ENCODE results near the gene LDLRAD3. TPM values are rescaled to one million over a fixed set of nuclear protein-coding genes. Genes with fewer than 3 reads are reported as not detected.

Gene LDLRAD3
- polyA plus RNA-seq, 3 donors from 2014 or later = 0.84 TPM; not detected in 2

DNA sequence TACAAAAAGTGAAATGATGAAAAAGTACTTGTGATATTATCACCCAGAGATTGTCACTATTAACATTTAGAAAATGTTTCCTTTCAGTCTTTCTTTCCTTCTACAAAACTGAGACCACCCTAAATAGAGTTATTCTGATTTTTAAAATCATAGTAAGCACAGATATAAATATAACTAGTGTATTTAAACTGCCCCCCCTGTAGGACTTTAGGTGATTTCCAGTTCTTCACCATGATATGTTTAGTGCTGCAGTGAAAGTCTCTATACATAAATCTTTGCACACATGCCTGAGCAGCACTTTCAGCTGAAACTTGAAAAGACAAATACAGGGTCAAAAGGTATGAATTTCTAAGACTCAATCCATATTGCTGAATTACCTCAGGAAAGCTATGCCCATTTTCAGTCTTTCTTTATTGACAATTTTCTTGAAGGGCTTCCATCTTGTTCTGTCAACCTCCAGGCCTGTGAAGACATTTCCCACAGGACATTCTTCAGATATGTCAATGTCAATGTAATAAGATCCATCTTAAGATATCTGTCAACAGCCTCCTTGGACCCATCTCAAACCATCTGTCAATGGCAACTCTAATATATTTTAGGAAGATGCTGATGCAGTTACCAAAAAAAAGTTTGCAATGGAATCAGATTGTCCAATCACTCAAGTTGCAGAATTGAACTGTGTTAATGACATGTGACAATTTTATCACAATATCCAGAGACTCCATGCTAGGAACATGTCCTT is 30.8 kb upstream of the LDLRAD3 start:
- no peak for DNase-seq
- H3K4me3 Mint-ChIP-seq = no peak overlapping the region
- H3K4me1 Mint-ChIP-seq = peaks cover 0 to 5% of the 10 kb centered on the region in 2 donors
- no peaks in the 10 kb centered on the region for H3K36me3 Mint-ChIP-seq
- peaks cover 0 to 4% (median 2%) of the 10 kb centered on the region in 3 donors for H3K27me3 Mint-ChIP-seq (ENCODE audit: low read depth in 3 of 3)
- peaks cover 0 to 2% (median 0%) of the 10 kb centered on the region in 6 donors for H3K9me3 Mint-ChIP-seq
- H3K27ac Mint-ChIP-seq = no peak overlapping the region

DNA sequence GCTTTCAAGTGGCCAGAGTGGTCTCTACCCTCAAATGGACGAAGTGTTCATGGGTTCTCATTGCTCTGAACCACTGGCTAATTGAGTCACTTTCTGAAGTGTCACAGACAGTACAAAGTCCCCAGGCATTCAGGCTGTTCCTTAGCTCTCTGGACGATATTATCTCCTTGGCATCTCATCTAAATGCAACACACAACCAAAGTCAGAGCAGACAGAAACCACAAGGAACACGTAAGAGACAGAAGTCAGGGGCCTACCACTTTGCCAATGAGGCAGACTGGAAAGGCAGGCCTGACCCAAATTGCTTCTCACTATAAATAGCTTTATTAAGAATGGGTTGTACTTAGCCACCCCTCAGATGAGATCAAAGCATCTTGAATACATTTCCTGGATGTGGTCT is 29.0 kb upstream of the LDLRAD3 start:
- Mint-ChIP-seq H3K4me3 (no peak overlapping the region), H3K9me3 (peaks cover 0 to 4% (median 0%) of the 10 kb centered on the region in 6 donors), H3K27me3 (ENCODE audit: low read depth in 3 of 3) (peaks cover 0 to 5% (median 3%) of the 10 kb centered on the region in 3 donors), H3K36me3 (no peaks in the 10 kb centered on the region), H3K27ac (no peak overlapping the region), H3K4me1 (peaks cover 0 to 5% of the 10 kb centered on the region in 2 donors)
- no peak for DNase-seq

DNA sequence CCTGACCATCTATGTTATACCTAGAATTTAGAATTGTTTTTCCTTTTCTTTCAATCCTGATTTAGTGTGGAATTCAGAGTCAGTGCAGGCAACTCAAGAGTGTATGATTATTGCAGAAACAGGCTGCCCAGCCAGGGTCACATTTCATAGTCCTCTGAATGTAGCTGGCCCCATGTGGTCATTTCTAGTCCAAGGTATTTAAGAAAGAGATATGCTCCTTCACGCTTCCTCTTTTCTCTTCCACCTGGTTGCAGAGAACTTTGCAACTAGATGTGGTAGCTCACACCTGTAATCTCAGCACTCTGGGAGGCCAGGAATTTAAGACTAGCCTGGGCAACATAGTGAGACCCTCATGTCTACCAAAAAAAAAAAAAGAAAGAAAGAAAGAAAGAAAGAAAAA is 27.6 kb upstream of the LDLRAD3 start:
- H3K36me3 Mint-ChIP-seq = no peaks in the 10 kb centered on the region
- H3K27me3 Mint-ChIP-seq (ENCODE audit: low read depth in 3 of 3) = peaks cover 0 to 6% (median 2%) of the 10 kb centered on the region in 3 donors
- H3K4me3 Mint-ChIP-seq = no peak overlapping the region

DNA sequence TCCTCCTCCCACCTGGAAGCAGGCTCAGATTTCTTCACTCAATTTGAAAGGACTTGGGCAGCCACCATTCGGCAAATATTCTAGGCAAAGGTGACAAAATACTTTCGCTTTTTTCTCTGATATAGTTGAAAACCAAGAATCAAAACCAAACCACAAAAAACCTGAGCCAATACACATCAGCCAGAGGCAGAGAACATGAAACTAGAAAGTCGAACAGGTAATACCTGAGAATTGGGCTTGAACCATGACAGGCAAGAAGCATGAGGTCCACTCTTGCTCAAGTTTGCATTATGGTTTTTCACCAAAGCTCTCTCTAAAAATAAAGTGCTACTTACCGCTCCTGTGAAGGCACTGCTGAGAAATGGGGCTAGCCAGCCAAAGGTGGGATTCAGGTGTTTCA is 26.2 kb upstream of the LDLRAD3 start:
- Mint-ChIP-seq H3K27me3 (ENCODE audit: low read depth in 3 of 3) (peaks cover 0 to 8% (median 2%) of the 10 kb centered on the region in 3 donors), H3K4me1 (peaks cover 0 to 5% of the 10 kb centered on the region in 2 donors), H3K9me3 (peaks cover 0 to 4% (median 0%) of the 10 kb centered on the region in 6 donors), H3K27ac (no peak overlapping the region), H3K4me3 (no peak overlapping the region), H3K36me3 (no peaks in the 10 kb centered on the region)
- no peak for DNase-seq

More for the DNA sequence above, 27.6 kb upstream of the LDLRAD3 start:
- no peak overlapping the region for H3K27ac Mint-ChIP-seq
- H3K9me3 Mint-ChIP-seq = peaks cover 0 to 4% (median 0%) of the 10 kb centered on the region in 6 donors
- no peak for DNase-seq
- peaks cover 0 to 5% of the 10 kb centered on the region in 2 donors for H3K4me1 Mint-ChIP-seq

DNA sequence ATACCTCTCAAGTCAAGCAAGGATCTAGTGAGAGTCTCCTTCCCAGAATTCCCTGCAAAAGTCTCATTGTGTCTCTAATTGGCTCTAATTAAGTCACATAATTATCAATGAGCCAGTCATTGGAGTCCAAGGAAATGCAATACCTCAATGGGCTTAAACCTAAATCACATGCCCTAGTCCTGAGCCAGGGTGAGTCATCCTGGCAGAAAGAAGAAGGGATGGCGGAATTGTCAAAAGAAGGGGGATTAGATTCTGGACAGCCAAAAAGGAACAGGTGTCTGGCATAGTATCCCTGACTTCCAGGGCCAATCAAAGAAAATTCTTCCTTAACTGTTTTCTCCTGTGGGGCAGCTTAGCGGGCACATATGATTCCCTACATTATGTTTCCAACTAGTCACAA is 25.1 kb upstream of the LDLRAD3 start:
- Mint-ChIP-seq H3K36me3 (no peaks in the 10 kb centered on the region), H3K4me3 (no peak overlapping the region), H3K27me3 (ENCODE audit: low read depth in 3 of 3) (peaks cover 0 to 8% (median 2%) of the 10 kb centered on the region in 3 donors), H3K27ac (no peak overlapping the region), H3K9me3 (peaks cover 0 to 4% (median 0%) of the 10 kb centered on the region in 6 donors), H3K4me1 (peaks cover 0 to 5% of the 10 kb centered on the region in 2 donors)
- no peak for DNase-seq

DNA sequence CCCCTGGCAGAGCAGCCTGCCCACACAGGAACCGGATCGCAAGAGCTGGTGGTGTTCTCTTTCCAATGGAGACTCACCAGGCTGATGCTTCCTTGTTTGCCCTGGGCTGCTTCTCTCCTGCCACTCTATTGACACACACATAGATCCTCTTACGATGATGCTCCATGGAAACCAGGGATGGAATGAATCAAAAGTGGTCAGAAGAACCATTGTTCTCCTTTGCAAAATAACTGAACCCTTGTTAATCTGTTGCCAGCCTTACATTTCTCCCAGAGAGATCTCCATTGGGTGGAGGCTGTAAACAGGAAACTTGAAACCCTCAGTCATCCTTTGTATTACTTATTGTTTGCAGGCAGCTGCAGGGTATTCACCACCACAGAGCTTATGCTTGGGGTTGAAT is 24.6 kb upstream of the LDLRAD3 start:
- no peak for DNase-seq
- Mint-ChIP-seq H3K36me3 (no peaks in the 10 kb centered on the region), H3K4me3 (no peak overlapping the region), H3K27ac (no peak overlapping the region), H3K4me1 (peaks cover 0 to 5% of the 10 kb centered on the region in 2 donors), H3K9me3 (peaks cover 0 to 4% (median 0%) of the 10 kb centered on the region in 6 donors), H3K27me3 (ENCODE audit: low read depth in 3 of 3) (peaks cover 0 to 8% (median 2%) of the 10 kb centered on the region in 3 donors)

DNA sequence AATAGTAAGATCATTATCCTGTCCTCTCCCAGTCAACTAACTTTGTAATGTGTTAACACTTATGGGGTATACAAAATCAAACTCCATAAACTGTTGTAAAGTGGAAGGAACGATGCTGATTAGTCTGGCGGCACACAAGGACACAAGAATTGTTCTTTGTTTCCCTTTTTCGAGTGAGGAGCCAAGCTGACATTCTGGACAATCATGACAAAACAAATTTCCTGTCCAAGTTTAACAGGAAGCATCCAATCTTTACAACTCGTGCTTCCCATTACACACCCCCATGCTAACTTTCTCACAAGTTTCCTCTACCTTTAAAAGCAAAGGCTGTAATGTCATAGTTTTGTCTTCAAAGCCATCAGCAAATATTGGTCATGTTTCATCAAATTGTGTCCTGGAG is 20.4 kb upstream of the LDLRAD3 start:
- H3K9me3 Mint-ChIP-seq = peaks cover 0 to 2% (median 0%) of the 10 kb centered on the region in 6 donors
- no peaks in the 10 kb centered on the region for H3K4me1 Mint-ChIP-seq
- H3K27me3 Mint-ChIP-seq (ENCODE audit: low read depth in 3 of 3) = peaks cover 2 to 8% (median 6%) of the 10 kb centered on the region in 3 donors

DNA sequence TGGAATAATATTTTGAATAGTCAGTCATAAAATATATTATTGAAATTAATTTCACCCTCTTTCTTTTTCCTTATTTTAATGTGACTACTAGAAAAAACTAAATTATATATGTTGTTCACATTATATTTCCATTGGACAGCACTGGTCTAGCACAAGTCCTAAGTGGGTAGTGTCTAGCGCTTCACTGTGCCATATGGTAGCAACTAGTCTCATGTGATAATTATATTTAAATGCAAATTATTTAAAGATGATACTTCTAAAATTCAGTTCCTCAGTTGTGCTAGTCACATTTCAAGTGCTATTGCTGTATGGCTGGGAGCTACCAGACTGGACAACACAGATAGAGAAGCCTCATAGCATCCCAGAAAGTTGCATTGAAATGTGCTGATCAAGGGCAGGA is 19.1 kb upstream of the LDLRAD3 start:
- Mint-ChIP-seq H3K4me3 (no peak overlapping the region), H3K27me3 (ENCODE audit: low read depth in 3 of 3) (peaks cover 0 to 10% (median 6%) of the 10 kb centered on the region in 3 donors), H3K4me1 (no peaks in the 10 kb centered on the region), H3K36me3 (no peaks in the 10 kb centered on the region), H3K9me3 (no peaks in the 10 kb centered on the region), H3K27ac (no peak overlapping the region)
- no peak for DNase-seq

More for the DNA sequence above, 20.4 kb upstream of the LDLRAD3 start:
- H3K36me3 Mint-ChIP-seq = no peaks in the 10 kb centered on the region
- no peak for DNase-seq
- no peak overlapping the region for H3K27ac Mint-ChIP-seq
- H3K4me3 Mint-ChIP-seq = no peak overlapping the region

DNA sequence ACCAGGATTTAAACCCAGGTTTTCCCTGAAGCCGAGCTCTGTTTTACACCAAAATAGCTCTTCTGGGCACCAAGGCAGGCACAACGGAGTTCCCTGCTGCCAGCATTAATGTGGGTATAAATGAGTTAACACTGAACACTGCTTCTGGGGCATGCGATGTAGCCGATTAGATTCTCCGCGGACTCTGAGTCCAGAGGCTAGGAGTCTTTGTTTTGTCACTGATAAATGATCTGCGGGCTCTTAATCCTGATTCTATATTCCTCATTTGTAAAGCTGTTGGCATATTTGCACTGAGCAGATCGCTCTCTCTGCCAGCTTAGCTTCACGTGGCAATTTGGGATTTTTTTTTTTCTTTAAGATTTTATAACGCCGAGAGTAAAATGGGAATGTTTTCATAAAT is 16.8 kb upstream of the LDLRAD3 start:
- no peaks in the 10 kb centered on the region for H3K4me1 Mint-ChIP-seq
- no peak for DNase-seq
- no peak overlapping the region for H3K27ac Mint-ChIP-seq
- H3K36me3 Mint-ChIP-seq = no peaks in the 10 kb centered on the region
- H3K27me3 Mint-ChIP-seq (ENCODE audit: low read depth in 3 of 3) = peaks cover 4 to 9% (median 6%) of the 10 kb centered on the region in 3 donors
- H3K4me3 Mint-ChIP-seq = no peak overlapping the region
- H3K9me3 Mint-ChIP-seq = no peaks in the 10 kb centered on the region

DNA sequence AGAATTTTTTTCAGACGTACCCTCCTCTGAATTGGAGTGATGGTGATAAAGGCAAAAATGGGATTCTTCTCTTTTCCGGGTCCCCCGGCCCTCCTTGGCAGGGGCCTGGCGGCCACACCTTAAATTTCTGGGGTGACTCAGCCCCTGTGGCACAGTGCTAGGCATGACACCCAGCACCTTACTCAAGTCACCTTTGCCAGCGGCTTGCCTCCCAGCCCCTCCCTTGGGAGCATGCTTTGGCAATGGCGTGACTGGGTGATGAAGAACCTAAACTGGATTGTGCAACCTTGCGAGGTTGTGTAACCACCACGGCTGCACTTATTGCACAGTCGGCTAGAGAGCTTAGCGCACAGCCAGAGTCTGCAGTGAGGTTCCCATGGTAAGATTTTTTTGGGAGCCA is 16.2 kb upstream of the LDLRAD3 start:
- no peak for DNase-seq
- H3K4me3 Mint-ChIP-seq = no peak overlapping the region
- no peaks in the 10 kb centered on the region for H3K4me1 Mint-ChIP-seq
- H3K27me3 Mint-ChIP-seq (ENCODE audit: low read depth in 3 of 3) = peaks cover 4 to 8% (median 6%) of the 10 kb centered on the region in 3 donors
- H3K9me3 Mint-ChIP-seq = no peaks in the 10 kb centered on the region
- no peaks in the 10 kb centered on the region for H3K36me3 Mint-ChIP-seq
- H3K27ac Mint-ChIP-seq = no peak overlapping the region

DNA sequence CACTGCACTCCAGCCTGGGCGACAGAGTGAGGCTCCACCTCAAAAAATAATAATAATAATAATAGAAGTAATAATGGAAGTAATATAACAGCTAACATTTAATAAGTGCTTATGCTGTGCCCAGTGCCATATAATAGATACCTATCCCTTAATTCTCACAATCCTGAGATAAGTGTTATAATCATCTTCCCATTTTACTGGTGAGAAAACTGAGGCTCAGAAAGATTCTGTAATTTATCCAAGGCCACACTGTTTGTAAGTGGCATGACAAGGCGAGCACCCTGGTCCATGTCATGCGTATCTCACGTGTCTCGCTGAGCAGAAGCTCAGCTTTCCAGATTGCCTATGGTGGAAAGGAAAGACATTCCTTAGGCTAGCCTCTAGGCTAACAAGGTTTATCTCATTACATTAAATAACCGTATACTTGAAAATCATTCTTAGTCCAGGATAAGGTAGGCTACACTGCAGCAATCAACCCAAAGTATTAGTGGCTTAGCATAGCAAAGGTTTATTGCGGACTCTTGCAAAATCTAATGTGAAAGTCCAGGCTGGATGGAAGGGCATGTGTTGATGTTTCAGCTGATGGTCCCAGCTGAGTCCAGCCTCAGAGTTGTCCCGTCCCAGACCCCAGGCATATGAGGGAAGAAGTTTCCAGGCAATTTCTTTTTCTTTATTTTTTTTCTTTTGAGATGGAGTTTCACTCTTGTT is 15.0 kb upstream of the LDLRAD3 start:
- Mint-ChIP-seq H3K27ac (no peak overlapping the region), H3K4me1 (no peaks in the 10 kb centered on the region), H3K27me3 (ENCODE audit: low read depth in 3 of 3) (peaks cover 4 to 8% (median 6%) of the 10 kb centered on the region in 3 donors), H3K9me3 (no peaks in the 10 kb centered on the region), H3K4me3 (no peak overlapping the region), H3K36me3 (no peaks in the 10 kb centered on the region)
- DNase-seq = no peak

DNA sequence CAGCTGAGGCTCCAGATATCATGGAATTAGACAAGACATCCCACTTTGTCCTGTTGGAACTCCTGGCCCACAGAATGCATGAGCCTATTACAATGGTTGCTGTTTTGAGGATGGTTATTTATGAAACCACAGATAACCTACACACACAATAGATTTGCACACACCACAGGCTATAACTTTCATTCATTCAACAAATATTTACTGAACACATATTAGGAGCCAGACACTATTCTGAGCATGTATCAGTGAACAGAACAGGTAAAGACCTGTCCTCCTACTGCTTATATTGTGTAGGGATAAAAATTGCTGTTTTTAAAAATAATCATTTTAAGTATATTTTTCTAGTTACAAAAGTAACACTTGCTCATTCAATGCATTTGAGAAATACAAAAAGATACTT is 13.4 kb upstream of the LDLRAD3 start:
- Mint-ChIP-seq H3K4me3 (no peak overlapping the region), H3K27me3 (ENCODE audit: low read depth in 3 of 3) (peaks cover 6 to 8% (median 6%) of the 10 kb centered on the region in 3 donors), H3K4me1 (no peaks in the 10 kb centered on the region), H3K36me3 (no peaks in the 10 kb centered on the region), H3K9me3 (no peaks in the 10 kb centered on the region), H3K27ac (no peak overlapping the region)
- no peak for DNase-seq

DNA sequence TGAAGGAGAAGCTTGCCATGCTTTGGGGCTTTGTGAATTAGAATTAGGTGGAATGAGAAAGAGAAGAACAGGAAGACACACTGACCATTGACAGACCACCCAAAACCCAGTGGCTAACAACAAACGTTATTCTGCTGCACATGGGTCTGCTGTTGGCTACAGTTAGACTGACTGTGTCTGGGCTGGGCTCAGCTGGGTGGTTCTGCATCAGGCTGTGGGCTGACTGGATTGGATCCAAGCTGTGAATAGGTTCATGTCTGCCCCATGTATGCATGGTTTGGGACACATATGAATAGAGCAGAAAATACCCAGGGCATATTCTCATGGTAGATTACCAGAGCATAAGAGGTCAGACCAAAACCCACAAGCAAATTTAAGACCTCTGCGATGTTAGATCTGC is 11.7 kb upstream of the LDLRAD3 start:
- DNase-seq = no peak
- Mint-ChIP-seq H3K4me3 (no peak overlapping the region), H3K9me3 (no peaks in the 10 kb centered on the region), H3K27ac (no peak overlapping the region), H3K27me3 (ENCODE audit: low read depth in 3 of 3) (peaks cover 0 to 8% (median 7%) of the 10 kb centered on the region in 3 donors), H3K36me3 (no peaks in the 10 kb centered on the region), H3K4me1 (no peaks in the 10 kb centered on the region)

DNA sequence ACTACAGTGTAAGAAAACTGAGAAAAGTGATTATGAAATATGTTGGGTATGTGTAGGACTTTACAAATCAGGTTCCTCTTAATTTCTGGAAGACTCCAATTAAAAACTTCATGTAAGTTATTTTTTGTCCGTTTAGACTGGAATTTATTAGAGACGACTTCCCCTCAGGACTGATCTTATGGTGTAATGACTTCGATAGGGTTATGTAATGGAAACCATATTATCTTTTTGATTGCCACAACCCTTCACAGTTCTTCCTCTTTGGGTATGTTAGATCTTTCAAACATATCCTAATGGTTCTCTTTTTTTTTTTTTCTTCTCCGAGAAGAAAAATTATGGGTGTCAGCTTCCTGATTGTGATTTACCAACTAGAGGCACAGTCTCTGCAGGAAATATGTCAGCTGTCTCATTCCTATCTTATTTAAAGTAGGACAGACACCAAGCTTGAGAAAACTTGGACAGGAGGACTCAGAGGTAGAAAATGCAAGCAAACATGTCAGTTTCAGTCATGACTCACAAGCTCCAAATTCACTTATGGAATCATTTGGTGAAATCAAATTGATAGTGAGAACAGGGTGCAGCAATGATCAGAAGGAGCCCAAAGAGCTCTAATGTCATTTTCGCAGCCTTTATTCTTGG is 11.1 kb upstream of the LDLRAD3 start:
- Mint-ChIP-seq H3K9me3 (no peaks in the 10 kb centered on the region), H3K4me1 (no peaks in the 10 kb centered on the region), H3K36me3 (no peaks in the 10 kb centered on the region), H3K4me3 (no peak overlapping the region), H3K27me3 (ENCODE audit: low read depth in 3 of 3) (peaks cover 0 to 8% (median 7%) of the 10 kb centered on the region in 3 donors), H3K27ac (no peak overlapping the region)
- no peak for DNase-seq

Data from immature natural killer cell (primary cell).